ENCODE measurements around the gene ITPRID1. TPM values are rescaled to one million over a fixed set of nuclear protein-coding genes. Genes with fewer than 3 reads are reported as not detected.

Gene ITPRID1
- total RNA-seq, 1 donor from 2014 or later: not detected

DNA sequence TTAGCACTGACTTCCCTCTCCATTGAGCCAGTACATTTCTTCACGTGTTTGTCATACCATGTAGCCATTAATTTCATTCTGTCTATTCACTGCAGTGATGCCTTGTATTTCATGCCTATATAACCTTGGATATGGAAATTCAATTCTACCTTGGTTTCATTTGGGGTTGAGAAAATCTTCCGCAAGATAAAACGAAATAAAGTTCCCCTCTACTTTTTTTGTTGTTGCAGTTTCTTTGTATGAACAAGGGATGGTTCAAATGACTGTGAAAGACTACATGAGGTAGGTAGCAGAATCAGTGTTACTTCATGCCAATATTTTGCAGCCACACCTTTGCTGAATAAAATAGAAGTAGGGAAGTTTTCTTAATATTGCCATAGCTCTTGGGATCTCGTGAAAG is 55.6 kb downstream of the ITPRID1 start:
- Mint-ChIP-seq H3K4me3 (ENCODE audit: unreplicated experiment) (no peak overlapping the region), H3K27ac (ENCODE audit: unreplicated experiment) (no peak overlapping the region), H3K36me3 (ENCODE audit: unreplicated experiment) (no peaks in the 10 kb centered on the region), H3K4me1 (ENCODE audit: unreplicated experiment) (no peaks in the 10 kb centered on the region), H3K27me3 (ENCODE audit: unreplicated experiment) (peaks cover 21% of the 10 kb centered on the region), H3K9me3 (ENCODE audit: unreplicated experiment) (no peaks in the 10 kb centered on the region)
- TF ChIP-seq, protein P1, sequence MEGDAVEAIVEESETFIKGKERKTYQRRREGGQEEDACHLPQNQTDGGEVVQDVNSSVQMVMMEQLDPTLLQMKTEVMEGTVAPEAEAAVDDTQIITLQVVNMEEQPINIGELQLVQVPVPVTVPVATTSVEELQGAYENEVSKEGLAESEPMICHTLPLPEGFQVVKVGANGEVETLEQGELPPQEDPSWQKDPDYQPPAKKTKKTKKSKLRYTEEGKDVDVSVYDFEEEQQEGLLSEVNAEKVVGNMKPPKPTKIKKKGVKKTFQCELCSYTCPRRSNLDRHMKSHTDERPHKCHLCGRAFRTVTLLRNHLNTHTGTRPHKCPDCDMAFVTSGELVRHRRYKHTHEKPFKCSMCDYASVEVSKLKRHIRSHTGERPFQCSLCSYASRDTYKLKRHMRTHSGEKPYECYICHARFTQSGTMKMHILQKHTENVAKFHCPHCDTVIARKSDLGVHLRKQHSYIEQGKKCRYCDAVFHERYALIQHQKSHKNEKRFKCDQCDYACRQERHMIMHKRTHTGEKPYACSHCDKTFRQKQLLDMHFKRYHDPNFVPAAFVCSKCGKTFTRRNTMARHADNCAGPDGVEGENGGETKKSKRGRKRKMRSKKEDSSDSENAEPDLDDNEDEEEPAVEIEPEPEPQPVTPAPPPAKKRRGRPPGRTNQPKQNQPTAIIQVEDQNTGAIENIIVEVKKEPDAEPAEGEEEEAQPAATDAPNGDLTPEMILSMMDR (IDR thresholded peaks at IDR 0.05): no peak
- DNase-seq (ENCODE audit: extremely low spot score, unreplicated experiment): no peak

DNA sequence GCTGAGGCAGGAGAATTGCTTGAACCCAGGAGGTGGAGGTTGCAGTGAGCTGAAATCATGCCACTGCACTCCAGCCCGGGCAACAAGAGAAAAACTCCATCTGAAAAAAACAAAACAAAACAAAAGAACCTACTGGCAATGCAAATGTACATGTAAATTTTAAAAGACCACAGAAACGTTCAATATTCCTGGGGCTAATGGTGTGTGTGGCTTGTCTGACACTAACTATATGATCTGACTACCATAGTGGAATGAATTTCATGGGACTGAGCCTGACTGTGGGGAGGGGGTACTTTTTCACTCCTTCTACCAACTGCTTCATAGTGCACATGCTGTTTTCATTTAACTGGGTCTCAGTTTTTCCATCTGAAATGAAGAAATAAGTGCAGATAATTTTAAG is 69.6 kb downstream of the ITPRID1 start:
- TF ChIP-seq, protein P1 (IDR thresholded peaks at IDR 0.05): no peak
- H3K27ac Mint-ChIP-seq (ENCODE audit: unreplicated experiment): no peak overlapping the region
- no peaks in the 10 kb centered on the region for H3K36me3 Mint-ChIP-seq (ENCODE audit: unreplicated experiment)
- H3K9me3 Mint-ChIP-seq (ENCODE audit: unreplicated experiment): peaks cover 4% of the 10 kb centered on the region
- H3K4me3 Mint-ChIP-seq (ENCODE audit: unreplicated experiment): no peak overlapping the region
- peaks cover 5% of the 10 kb centered on the region for H3K27me3 Mint-ChIP-seq (ENCODE audit: unreplicated experiment)
- H3K4me1 Mint-ChIP-seq (ENCODE audit: unreplicated experiment): no peaks in the 10 kb centered on the region
- no peak for DNase-seq (ENCODE audit: extremely low spot score, unreplicated experiment)

DNA sequence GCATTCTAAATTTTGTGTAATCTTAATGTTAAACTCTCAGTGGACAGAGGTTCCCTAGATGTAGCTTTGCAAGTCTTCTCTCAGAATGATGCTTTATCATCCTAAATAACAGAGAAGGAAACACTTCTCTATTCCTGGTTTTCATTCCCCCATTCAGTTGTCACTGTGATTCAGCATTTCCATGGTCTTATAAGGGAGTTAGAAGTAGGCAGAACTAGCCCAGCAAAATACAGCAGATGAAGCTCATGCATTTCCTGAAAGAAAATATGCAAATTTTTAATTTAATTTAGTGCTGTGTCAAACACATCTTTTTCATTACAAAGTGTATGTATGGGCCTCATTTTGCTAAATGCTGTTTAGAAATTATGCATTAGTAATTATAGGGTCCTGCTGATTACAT is 70.1 kb downstream of the ITPRID1 start:
- no peak overlapping the region for H3K27ac Mint-ChIP-seq (ENCODE audit: unreplicated experiment)
- TF ChIP-seq, protein P1 (IDR thresholded peaks at IDR 0.05): no peak
- peaks cover 4% of the 10 kb centered on the region for H3K27me3 Mint-ChIP-seq (ENCODE audit: unreplicated experiment)
- H3K4me3 Mint-ChIP-seq (ENCODE audit: unreplicated experiment): no peak overlapping the region
- no peaks in the 10 kb centered on the region for H3K36me3 Mint-ChIP-seq (ENCODE audit: unreplicated experiment)
- DNase-seq (ENCODE audit: extremely low spot score, unreplicated experiment): no peak
- peaks cover 4% of the 10 kb centered on the region for H3K9me3 Mint-ChIP-seq (ENCODE audit: unreplicated experiment)
- no peaks in the 10 kb centered on the region for H3K4me1 Mint-ChIP-seq (ENCODE audit: unreplicated experiment)

DNA sequence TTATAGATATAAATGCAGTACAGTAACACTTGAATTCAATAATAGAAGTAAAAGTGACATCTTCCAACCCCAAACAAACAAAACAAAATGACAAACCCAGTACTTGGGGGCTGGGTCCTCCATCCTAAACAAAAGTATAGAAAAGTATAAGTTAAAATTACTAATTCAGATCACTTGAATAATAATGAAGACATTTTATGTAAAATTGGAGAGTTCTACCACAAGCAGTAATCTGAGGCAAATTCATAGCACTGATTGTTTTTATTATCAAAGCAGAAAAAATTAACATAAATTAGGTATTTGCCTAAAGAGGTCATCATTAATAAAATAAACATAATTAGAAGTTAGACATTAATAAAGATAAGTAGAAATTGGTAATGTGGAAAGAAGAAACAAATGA is 81.5 kb downstream of the ITPRID1 start:
- no peak overlapping the region for H3K27ac Mint-ChIP-seq (ENCODE audit: unreplicated experiment)
- TF ChIP-seq, protein P1 (IDR thresholded peaks at IDR 0.05): no peak
- H3K4me3 Mint-ChIP-seq (ENCODE audit: unreplicated experiment): no peak overlapping the region
- no peaks in the 10 kb centered on the region for H3K4me1 Mint-ChIP-seq (ENCODE audit: unreplicated experiment)
- H3K27me3 Mint-ChIP-seq (ENCODE audit: unreplicated experiment): no peaks in the 10 kb centered on the region
- peaks cover 3% of the 10 kb centered on the region for H3K36me3 Mint-ChIP-seq (ENCODE audit: unreplicated experiment)
- H3K9me3 Mint-ChIP-seq (ENCODE audit: unreplicated experiment): peaks cover 4% of the 10 kb centered on the region
- no peak for DNase-seq (ENCODE audit: extremely low spot score, unreplicated experiment)

DNA sequence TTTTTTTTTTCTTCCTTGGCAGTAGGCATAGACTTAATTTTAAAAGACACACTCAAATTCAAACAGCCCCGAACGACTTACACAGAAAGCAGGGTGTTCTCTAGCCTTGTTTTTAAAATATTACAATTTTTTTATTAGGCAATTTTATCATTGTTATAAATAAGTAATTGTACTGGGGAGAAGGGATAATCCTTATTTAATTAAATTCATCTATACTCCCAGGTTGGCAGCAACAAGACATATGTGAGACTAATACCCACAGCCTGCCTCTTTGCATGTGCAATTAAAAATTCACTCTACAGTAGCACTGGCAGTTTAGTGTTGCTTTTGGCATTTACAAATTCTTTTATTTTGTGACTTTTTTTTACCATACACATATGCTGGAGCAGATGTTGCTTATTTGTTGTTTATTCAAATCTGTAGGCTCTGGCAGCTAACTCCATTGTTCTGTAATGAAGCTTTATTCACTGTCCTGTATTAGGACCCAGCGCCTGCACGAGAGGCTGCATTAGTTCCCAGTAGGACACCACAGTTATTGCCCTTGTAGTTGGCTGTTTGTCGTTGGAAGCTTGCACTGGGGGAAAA is 88.2 kb downstream of the ITPRID1 start:
- TF ChIP-seq, protein P1 (IDR thresholded peaks at IDR 0.05): no peak
- no peaks in the 10 kb centered on the region for H3K4me1 Mint-ChIP-seq (ENCODE audit: unreplicated experiment)
- no peak for DNase-seq (ENCODE audit: extremely low spot score, unreplicated experiment)
- H3K27ac Mint-ChIP-seq (ENCODE audit: unreplicated experiment): no peak overlapping the region
- H3K9me3 Mint-ChIP-seq (ENCODE audit: unreplicated experiment): no peaks in the 10 kb centered on the region
- H3K27me3 Mint-ChIP-seq (ENCODE audit: unreplicated experiment): no peaks in the 10 kb centered on the region
- H3K36me3 Mint-ChIP-seq (ENCODE audit: unreplicated experiment): no peaks in the 10 kb centered on the region
- no peak overlapping the region for H3K4me3 Mint-ChIP-seq (ENCODE audit: unreplicated experiment)
